ENCODE data around the gene DNM3.
"Not testable (repeated sequence)": the region's sequence is repeated elsewhere in the genome, so short reads cannot be mapped to it uniquely, and the experiment has no call there.

Gene DNM3

GRCh38 chr1:172024944-172025738 is 183.8 kb downstream of the DNM3 start:
- DNase-seq (ENCODE audit: low spot score): not testable (repeated sequence)

GRCh38 chr1:172040466-172040865 is 199.2 kb downstream of the DNM3 start:
- no peak for DNase-seq (ENCODE audit: low spot score)

- no peak for DNase-seq (ENCODE audit: low spot score)
Measured at GRCh38 chr1:172041102-172041501, 199.8 kb downstream of the DNM3 start.

GRCh38 chr1:172041742-172042141 is 200.4 kb downstream of the DNM3 start:
- DNase-seq (ENCODE audit: low spot score): no peak

- no peak for DNase-seq (ENCODE audit: low spot score)
Measured at GRCh38 chr1:172043900-172044299, 202.6 kb downstream of the DNM3 start.

GRCh38 chr1:172051898-172052297 is 210.6 kb downstream of the DNM3 start:
- DNase-seq (ENCODE audit: low spot score): no peak

- no peak for DNase-seq (ENCODE audit: low spot score)
Measured at GRCh38 chr1:172054172-172054571, 212.9 kb downstream of the DNM3 start.

GRCh38 chr1:172055816-172056419 is 214.6 kb downstream of the DNM3 start:
- DNase-seq (ENCODE audit: low spot score): not testable (repeated sequence)

- no peak for DNase-seq (ENCODE audit: low spot score)
Measured at GRCh38 chr1:172068334-172068733, 227.0 kb downstream of the DNM3 start.

- DNase-seq (ENCODE audit: low spot score): no peak
Measured at GRCh38 chr1:172069051-172069450, 227.8 kb downstream of the DNM3 start.

GRCh38 chr1:172069534-172069933 is 228.2 kb downstream of the DNM3 start:
- DNase-seq (ENCODE audit: low spot score): no peak

- DNase-seq (ENCODE audit: low spot score): no peak
Measured at GRCh38 chr1:172070055-172070454, 228.8 kb downstream of the DNM3 start.

- no peak for DNase-seq (ENCODE audit: low spot score)
Measured at GRCh38 chr1:172071746-172072145, 230.4 kb downstream of the DNM3 start.

GRCh38 chr1:172079859-172080258 is 238.6 kb downstream of the DNM3 start:
- not testable (repeated sequence) for DNase-seq (ENCODE audit: low spot score)

GRCh38 chr1:172083191-172083590 is 241.9 kb downstream of the DNM3 start:
- no peak for DNase-seq (ENCODE audit: low spot score)

- no peak for DNase-seq (ENCODE audit: low spot score)
Measured at GRCh38 chr1:172084876-172085275, 243.6 kb downstream of the DNM3 start.

- no peak for DNase-seq (ENCODE audit: low spot score)
Measured at GRCh38 chr1:172085317-172085716, 244.0 kb downstream of the DNM3 start.

- no peak for DNase-seq (ENCODE audit: low spot score)
Measured at GRCh38 chr1:172086137-172086536, 244.8 kb downstream of the DNM3 start.

- no peak for DNase-seq (ENCODE audit: low spot score)
Measured at GRCh38 chr1:172088256-172088655, 247.0 kb downstream of the DNM3 start.

GRCh38 chr1:172089768-172090510 is 248.6 kb downstream of the DNM3 start:
- peak; percentile 66 for DNase-seq (ENCODE audit: low spot score)

- no peak for DNase-seq (ENCODE audit: low spot score)
Measured at GRCh38 chr1:172090511-172090817, 249.2 kb downstream of the DNM3 start.

GRCh38 chr1:172095846-172096245 is 254.5 kb downstream of the DNM3 start:
- DNase-seq (ENCODE audit: low spot score): no peak

- DNase-seq (ENCODE audit: low spot score): no peak
Measured at GRCh38 chr1:172105230-172105629, 263.9 kb downstream of the DNM3 start.
